Fibroblast of mammary gland (primary cell): Measurements from ENCODE around the gene ZNF135.
A peak's percentile ranks its signal among the peaks of the same experiment; 100 is the strongest.

Experiments used
- DNase-seq: peaks from one replicate; pipeline ENCODE4 v3.0.0-alpha.2; 2010; ENCODE audit warnings: low read depth
- H3K4me3 ChIP-seq: 2 replicates; pipeline ENCODE4 v1.5.1; 2011; ENCODE audit warnings: low read depth, mild to moderate bottlenecking, low read length, moderate library complexity; ENCODE audit not compliant: control insufficient read depth
- CTCF ChIP-seq: conservative IDR thresholded peaks from 2 replicates; pipeline ENCODE4 v1.5.1; 2011; ENCODE audit warnings: low read depth, low read length, inconsistent platforms; ENCODE audit not compliant: control insufficient read depth, insufficient read depth

ZNF135 gene

GRCh38 chr19:58021541-58022282, 37.4 kb upstream of the ZNF135 start:
- peak; percentile 61 for DNase-seq
- TF ChIP-seq CTCF = peak; percentile 44

GRCh38 chr19:58022283-58022660, 36.8 kb upstream of the ZNF135 start:
- no peak for TF ChIP-seq CTCF
- no peak overlapping the region for H3K4me3 ChIP-seq
- no peak for DNase-seq

More at GRCh38 chr19:58021541-58022282, 37.4 kb upstream of the ZNF135 start:
- no peak overlapping the region for H3K4me3 ChIP-seq

- TF ChIP-seq CTCF = no peak
These were observed 34.4 kb upstream of the ZNF135 start for GRCh38 chr19:58024661-58025060.

GRCh38 chr19:58033741-58034476, 25.2 kb upstream of the ZNF135 start, which contains the start of gene ZSCAN1:
TSS of gene ZSCAN1 (plus strand) at chr19:58034025. CDS start at chr19:58037837, 3,812 bp downstream.
- DNase-seq = peak; percentile 63
- no peak within 1 kb of the TSS for H3K4me3 ChIP-seq
- no peak for TF ChIP-seq CTCF

More at GRCh38 chr19:58024661-58025060, 34.4 kb upstream of the ZNF135 start:
- no peak overlapping the region for H3K4me3 ChIP-seq
- DNase-seq = no peak

GRCh38 chr19:58034477-58034793, 24.6 kb upstream of the ZNF135 start:
- no peak for TF ChIP-seq CTCF
- no peak overlapping the region for H3K4me3 ChIP-seq
- no peak for DNase-seq

GRCh38 chr19:58035863-58036262, 23.2 kb upstream of the ZNF135 start:
- DNase-seq = no peak
- H3K4me3 ChIP-seq = no peak overlapping the region

More at GRCh38 chr19:58035863-58036262, 23.2 kb upstream of the ZNF135 start:
- no peak for TF ChIP-seq CTCF
